H1 (cell line): ENCODE measurements around the gene DLK1.

Experiments
- CBX8 ChIP-seq: fragments of 300-800, 300-1000 bp; sonication (generic); IDR thresholded peaks from 2 replicates; pipeline ENCODE4 v1.7.1; 2016; ENCODE audit warnings: low read depth, low read length, borderline replicate concordance
- CEBPB ChIP-seq: IDR thresholded peaks from 2 replicates; pipeline ENCODE4 v1.6.1; 2012; ENCODE audit warnings: low read depth, low read length
- EP300 ChIP-seq, 2 experiments: IDR thresholded peaks; 1 replicate in 1 of 2; 2 replicates in 1 of 2; pipeline ENCODE4 v1.6.1; 2011 to 2012; ENCODE audit warnings: low read depth in 2 of 2, low read length in 2 of 2, mild to moderate bottlenecking in 2 of 2, borderline replicate concordance in 1 of 2, inconsistent platforms in 1 of 2, moderate library complexity in 1 of 2
- EZH2 ChIP-seq: fragments of 200-600 bp; sonication (generic); IDR thresholded peaks from 2 replicates; pipeline ENCODE4 v1.7.1; 2012; ENCODE audit warnings: low read depth, mild to moderate bottlenecking, moderate library complexity, low read length, inconsistent platforms; ENCODE audit not compliant: severe bottlenecking
- POLR2A ChIP-seq, 2 experiments: IDR thresholded peaks; 1 replicate in 1 of 2; 2 replicates in 1 of 2; pipeline ENCODE4 v1.6.1; 2011; ENCODE audit warnings: low read depth in 2 of 2, low read length in 2 of 2, mild to moderate bottlenecking in 2 of 2; ENCODE audit errors: control extremely low read depth in 1 of 2
- POU5F1 ChIP-seq: IDR thresholded peaks from 2 replicates; pipeline ENCODE4 v1.6.1; 2011; ENCODE audit warnings: low read depth, mild to moderate bottlenecking, low read length, moderate library complexity
- RAD21 ChIP-seq, 2 experiments: IDR thresholded peaks in 1 of 2; conservative IDR thresholded peaks in 1 of 2; 2 replicates each; pipeline ENCODE4 v1.6.1; 2011; ENCODE audit warnings: low read depth in 2 of 2, low read length in 2 of 2, improper control_type of control experiment in 1 of 2, inconsistent platforms in 1 of 2, mild to moderate bottlenecking in 1 of 2, moderate library complexity in 1 of 2
- RXRA ChIP-seq: IDR thresholded peaks from 2 replicates; pipeline ENCODE4 v1.6.1; 2011; ENCODE audit warnings: low read depth, mild to moderate bottlenecking, low read length, moderate library complexity; ENCODE audit not compliant: insufficient read depth
- SP4 ChIP-seq: IDR thresholded peaks from 2 replicates; pipeline ENCODE4 v1.6.1; 2012; ENCODE audit warnings: low read length, inconsistent platforms
- SRF ChIP-seq: IDR thresholded peaks from 2 replicates; pipeline ENCODE4 v1.6.1; 2011; ENCODE audit warnings: mild to moderate bottlenecking, low read depth, low read length, moderate library complexity
- TF ChIP-seq, protein P1 (sequence below), 3 experiments: IDR thresholded peaks; 1 replicate in 2 of 3; 2 replicates in 1 of 3; pipeline versions ENCODE4 v1.5.1 to v1.6.1; 2011; ENCODE audit warnings: low read length in 3 of 3, mild to moderate bottlenecking in 3 of 3, inconsistent platforms in 2 of 3, low read depth in 1 of 3, moderate library complexity in 1 of 3; ENCODE audit not compliant: insufficient read depth in 1 of 3; ENCODE audit errors: control extremely low read depth in 1 of 3
- TF ChIP-seq, protein P2 (sequence below): IDR thresholded peaks from 2 replicates; pipeline ENCODE4 v1.6.1; 2011; ENCODE audit warnings: low read length, improper control_type of control experiment

- TF ChIP-seq RAD21 (IDR thresholded peaks at IDR 0.05 in 1 of 2, conservative IDR thresholded peaks at IDR 0.05 in 1 of 2; ENCODE audit: low read depth in 2 of 2, low read length in 2 of 2): no peak
- TF ChIP-seq, protein P1, sequence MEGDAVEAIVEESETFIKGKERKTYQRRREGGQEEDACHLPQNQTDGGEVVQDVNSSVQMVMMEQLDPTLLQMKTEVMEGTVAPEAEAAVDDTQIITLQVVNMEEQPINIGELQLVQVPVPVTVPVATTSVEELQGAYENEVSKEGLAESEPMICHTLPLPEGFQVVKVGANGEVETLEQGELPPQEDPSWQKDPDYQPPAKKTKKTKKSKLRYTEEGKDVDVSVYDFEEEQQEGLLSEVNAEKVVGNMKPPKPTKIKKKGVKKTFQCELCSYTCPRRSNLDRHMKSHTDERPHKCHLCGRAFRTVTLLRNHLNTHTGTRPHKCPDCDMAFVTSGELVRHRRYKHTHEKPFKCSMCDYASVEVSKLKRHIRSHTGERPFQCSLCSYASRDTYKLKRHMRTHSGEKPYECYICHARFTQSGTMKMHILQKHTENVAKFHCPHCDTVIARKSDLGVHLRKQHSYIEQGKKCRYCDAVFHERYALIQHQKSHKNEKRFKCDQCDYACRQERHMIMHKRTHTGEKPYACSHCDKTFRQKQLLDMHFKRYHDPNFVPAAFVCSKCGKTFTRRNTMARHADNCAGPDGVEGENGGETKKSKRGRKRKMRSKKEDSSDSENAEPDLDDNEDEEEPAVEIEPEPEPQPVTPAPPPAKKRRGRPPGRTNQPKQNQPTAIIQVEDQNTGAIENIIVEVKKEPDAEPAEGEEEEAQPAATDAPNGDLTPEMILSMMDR (IDR thresholded peaks at IDR 0.05; ENCODE audit: control extremely low read depth in 1 of 3, insufficient read depth in 1 of 3, low read depth in 1 of 3, low read length in 3 of 3): no peak
- no peak for TF ChIP-seq EP300 (IDR thresholded peaks at IDR 0.05; ENCODE audit: borderline replicate concordance in 1 of 2, low read depth in 2 of 2, low read length in 2 of 2)
- TF ChIP-seq POU5F1: no peak
- TF ChIP-seq SRF: no peak
- TF ChIP-seq RXRA: no peak
- TF ChIP-seq POLR2A (IDR thresholded peaks at IDR 0.05; ENCODE audit: control extremely low read depth in 1 of 2, low read depth in 2 of 2, low read length in 2 of 2): no peak
- TF ChIP-seq EZH2: no peak
- no peak for TF ChIP-seq CEBPB
- no peak for TF ChIP-seq SP4
- TF ChIP-seq, protein P2, sequence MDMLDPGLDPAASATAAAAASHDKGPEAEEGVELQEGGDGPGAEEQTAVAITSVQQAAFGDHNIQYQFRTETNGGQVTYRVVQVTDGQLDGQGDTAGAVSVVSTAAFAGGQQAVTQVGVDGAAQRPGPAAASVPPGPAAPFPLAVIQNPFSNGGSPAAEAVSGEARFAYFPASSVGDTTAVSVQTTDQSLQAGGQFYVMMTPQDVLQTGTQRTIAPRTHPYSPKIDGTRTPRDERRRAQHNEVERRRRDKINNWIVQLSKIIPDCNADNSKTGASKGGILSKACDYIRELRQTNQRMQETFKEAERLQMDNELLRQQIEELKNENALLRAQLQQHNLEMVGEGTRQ: no peak
- TF ChIP-seq CBX8: no peak
Measured at GRCh38 chr14:100787659-100788058, 61.0 kb downstream of the DLK1 start.
